GM12873 (cell line): ENCODE data around the gene GIMAP1.

Experiments
- CTCF ChIP-seq: IDR thresholded peaks from 2 replicates; pipeline ENCODE4 v1.5.1; 2012; ENCODE audit warnings: low read depth, mild to moderate bottlenecking, moderate library complexity, low read length, control low read depth; ENCODE audit not compliant: insufficient read depth; ENCODE audit errors: missing control alignments

Gene GIMAP1

GRCh38 chr7:150716368-150716767 is at the start of gene GIMAP1:
TSS of gene GIMAP1 (plus strand) at chr7:150716613. CDS start at chr7:150719048, 2,435 bp downstream.
- no peak for TF ChIP-seq CTCF

GRCh38 chr7:150668472-150668911 is 47.9 kb upstream of the GIMAP1 start:
- TF ChIP-seq CTCF = no peak

GRCh38 chr7:150668977-150669376 is 47.4 kb upstream of the GIMAP1 start:
- no peak for TF ChIP-seq CTCF

GRCh38 chr7:150675714-150676113 is 40.7 kb upstream of the GIMAP1 start:
- TF ChIP-seq CTCF = no peak

- TF ChIP-seq CTCF = no peak
Measured at GRCh38 chr7:150685219-150686029, 31.0 kb upstream of the GIMAP1 start, which contains the start of gene GIMAP2. TSS of gene GIMAP2 (plus strand) at chr7:150685706. CDS start at chr7:150687060, 1,354 bp downstream.

GRCh38 chr7:150686030-150686631 is 30.3 kb upstream of the GIMAP1 start:
- no peak for TF ChIP-seq CTCF

GRCh38 chr7:150688630-150689029 is 27.8 kb upstream of the GIMAP1 start:
- TF ChIP-seq CTCF = no peak
